ENCODE results near the gene CR1.
A peak's percentile ranks its signal among the peaks of the same experiment; 100 is the strongest.
"Not testable (repeated sequence)": the region's sequence is repeated elsewhere in the genome, so short reads cannot be mapped to it uniquely, and the experiment has no call there.

The CR1 gene

GRCh38 chr1:207638487-207639145 is 142.7 kb downstream of the CR1 start:
- not testable (repeated sequence) for DNase-seq (ENCODE audit: low read depth in 2 of 2, low spot score in 1 of 2)

- DNase-seq (ENCODE audit: low read depth in 2 of 2, low spot score in 1 of 2) = not testable (repeated sequence)
These were observed 143.4 kb downstream of the CR1 start for GRCh38 chr1:207639362-207639761.

- no peak for DNase-seq (ENCODE audit: low read depth in 2 of 2, low spot score in 1 of 2)
These were observed 148.4 kb downstream of the CR1 start for GRCh38 chr1:207644166-207644851.

- DNase-seq (ENCODE audit: low read depth in 2 of 2, low spot score in 1 of 2) = peak; percentile 33 to 40
These were observed 149.1 kb downstream of the CR1 start, which contains the start of gene CR1L for GRCh38 chr1:207644852-207645634. TSS of gene CR1L (plus strand) at chr1:207645133. CDS start at chr1:207645234, 101 bp downstream.

GRCh38 chr1:207645635-207646081 is 149.7 kb downstream of the CR1 start:
- no peak for DNase-seq (ENCODE audit: low read depth in 2 of 2, low spot score in 1 of 2)

GRCh38 chr1:207646171-207646570 is 150.2 kb downstream of the CR1 start:
- no peak for DNase-seq (ENCODE audit: low read depth in 2 of 2, low spot score in 1 of 2)

GRCh38 chr1:207646944-207647579 is 151.1 kb downstream of the CR1 start:
- DNase-seq (ENCODE audit: low read depth in 2 of 2, low spot score in 1 of 2) = no peak

GRCh38 chr1:207647671-207648333 is 151.8 kb downstream of the CR1 start:
- DNase-seq (ENCODE audit: low read depth in 2 of 2, low spot score in 1 of 2) = no peak

GRCh38 chr1:207648334-207649209 is 152.6 kb downstream of the CR1 start:
- DNase-seq (ENCODE audit: low read depth in 2 of 2, low spot score in 1 of 2) = no peak

- no peak for DNase-seq (ENCODE audit: low read depth in 2 of 2, low spot score in 1 of 2)
These were observed 153.3 kb downstream of the CR1 start for GRCh38 chr1:207649210-207649753.

- DNase-seq (ENCODE audit: low read depth in 2 of 2, low spot score in 1 of 2) = no peak
These were observed 154.1 kb downstream of the CR1 start for GRCh38 chr1:207649865-207650580.

- no peak for DNase-seq (ENCODE audit: low read depth in 2 of 2, low spot score in 1 of 2)
These were observed 155.6 kb downstream of the CR1 start for GRCh38 chr1:207651583-207651982.

- no peak for DNase-seq (ENCODE audit: low read depth in 2 of 2, low spot score in 1 of 2)
These were observed 158.4 kb downstream of the CR1 start for GRCh38 chr1:207654320-207654719.

GRCh38 chr1:207658408-207658807 is 162.5 kb downstream of the CR1 start:
- DNase-seq (ENCODE audit: low read depth in 2 of 2, low spot score in 1 of 2) = no peak

GRCh38 chr1:207658904-207659485 is 163.0 kb downstream of the CR1 start:
- no peak for DNase-seq (ENCODE audit: low read depth in 2 of 2, low spot score in 1 of 2)

GRCh38 chr1:207659545-207660153 is 163.7 kb downstream of the CR1 start:
- DNase-seq (ENCODE audit: low read depth in 2 of 2, low spot score in 1 of 2) = no peak

- not testable (repeated sequence) for DNase-seq (ENCODE audit: low read depth in 2 of 2, low spot score in 1 of 2)
These were observed 165.5 kb downstream of the CR1 start for GRCh38 chr1:207661420-207661819.

- no peak for DNase-seq (ENCODE audit: low read depth in 2 of 2, low spot score in 1 of 2)
These were observed 170.4 kb downstream of the CR1 start for GRCh38 chr1:207666342-207666741.
